Esophagus muscularis mucosa (tissue), 3 donors: Measurements from ENCODE around the gene TAPT1.

Experiments used
- POLR2AphosphoS5 ChIP-seq, 2 donors: sonication (generic); formaldehyde crosslinking; IDR thresholded peaks; one replicate each; pipeline ENCODE4 v1.6.1; 2017; ENCODE audit warnings: antibody characterized with exemption in 2 of 2
- TF ChIP-seq, protein P1 (sequence below), 3 experiments: fragments of 200-600 bp in 2 of 3; fragments of 450-650 bp in 1 of 3; sonication (generic) in 2 of 3; IDR thresholded peaks; one replicate each; pipeline ENCODE4 v1.5.1; 2017 to 2019; ENCODE audit warnings: antibody characterized with exemption in 3 of 3, mild to moderate bottlenecking in 2 of 3, moderate library complexity in 1 of 3

DNA sequence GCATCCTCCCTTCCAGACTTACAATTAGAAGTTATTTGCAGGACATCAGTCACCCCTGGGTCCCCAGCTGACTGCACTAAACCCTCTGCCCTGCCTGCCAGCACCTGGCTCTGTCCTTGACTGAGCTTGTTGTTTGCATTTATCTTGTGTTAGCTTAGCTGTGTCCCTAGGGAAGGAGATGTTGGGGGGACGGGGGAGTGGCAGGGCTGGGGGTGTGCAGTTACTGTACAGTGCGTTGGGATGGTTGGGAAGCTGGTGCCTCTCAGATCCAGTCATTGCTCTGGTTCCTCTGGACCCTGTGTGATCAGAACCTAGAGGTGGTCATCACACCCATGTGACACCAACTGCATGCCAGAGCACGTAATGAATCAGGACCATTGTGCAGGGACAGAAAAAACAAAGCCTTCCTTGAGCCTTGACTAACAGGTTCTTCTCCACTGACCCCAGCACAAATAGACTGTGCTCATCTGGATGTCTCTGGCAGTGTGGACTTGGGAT, 109.7 kb downstream of the TAPT1 start:
- TF ChIP-seq POLR2AphosphoS5 (IDR thresholded peaks at IDR 0.05) = no peak
- TF ChIP-seq, protein P1, sequence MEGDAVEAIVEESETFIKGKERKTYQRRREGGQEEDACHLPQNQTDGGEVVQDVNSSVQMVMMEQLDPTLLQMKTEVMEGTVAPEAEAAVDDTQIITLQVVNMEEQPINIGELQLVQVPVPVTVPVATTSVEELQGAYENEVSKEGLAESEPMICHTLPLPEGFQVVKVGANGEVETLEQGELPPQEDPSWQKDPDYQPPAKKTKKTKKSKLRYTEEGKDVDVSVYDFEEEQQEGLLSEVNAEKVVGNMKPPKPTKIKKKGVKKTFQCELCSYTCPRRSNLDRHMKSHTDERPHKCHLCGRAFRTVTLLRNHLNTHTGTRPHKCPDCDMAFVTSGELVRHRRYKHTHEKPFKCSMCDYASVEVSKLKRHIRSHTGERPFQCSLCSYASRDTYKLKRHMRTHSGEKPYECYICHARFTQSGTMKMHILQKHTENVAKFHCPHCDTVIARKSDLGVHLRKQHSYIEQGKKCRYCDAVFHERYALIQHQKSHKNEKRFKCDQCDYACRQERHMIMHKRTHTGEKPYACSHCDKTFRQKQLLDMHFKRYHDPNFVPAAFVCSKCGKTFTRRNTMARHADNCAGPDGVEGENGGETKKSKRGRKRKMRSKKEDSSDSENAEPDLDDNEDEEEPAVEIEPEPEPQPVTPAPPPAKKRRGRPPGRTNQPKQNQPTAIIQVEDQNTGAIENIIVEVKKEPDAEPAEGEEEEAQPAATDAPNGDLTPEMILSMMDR (IDR thresholded peaks at IDR 0.05) = no peak
